Measurements from ENCODE around the gene SHROOM2.

DNA sequence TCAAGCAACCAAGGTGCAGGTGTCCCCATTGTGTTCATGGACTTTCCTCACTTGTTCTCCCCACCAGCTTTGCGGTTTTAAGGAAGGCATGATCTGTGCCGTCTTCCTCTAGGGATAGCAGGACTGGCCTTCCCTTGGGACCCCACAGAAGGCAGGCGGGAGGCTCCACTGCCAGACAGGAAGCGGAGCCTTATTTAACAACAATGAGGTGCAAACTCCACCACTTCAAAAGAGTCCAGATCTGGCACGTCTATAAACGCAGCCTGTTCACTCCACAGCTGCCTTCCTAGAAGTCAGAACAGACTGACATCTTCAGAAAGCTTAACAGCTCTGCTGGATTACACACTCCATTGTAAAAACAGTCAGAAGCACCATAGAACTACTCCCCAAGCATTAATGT, 18.9 kb upstream of the SHROOM2 start:
- no peak for TF ChIP-seq FOXK2 (IDR thresholded peaks at IDR 0.05)
- TF ChIP-seq L3MBTL2 (conservative IDR thresholded peaks at IDR 0.05), result no peak
- TF ChIP-seq SP1 (IDR thresholded peaks at IDR 0.05), result no peak
- no peak for TF ChIP-seq NFRKB (IDR thresholded peaks at IDR 0.05)
- no peak for TF ChIP-seq TARDBP (IDR thresholded peaks at IDR 0.05)
- TF ChIP-seq ZNF384 (IDR thresholded peaks at IDR 0.05), result no peak
- TF ChIP-seq ELF4 (IDR thresholded peaks at IDR 0.05), result no peak
